WI38 (cell line): ENCODE results near the gene SIK1.
"Not testable (repeated sequence)": the region's sequence is repeated elsewhere in the genome, so short reads cannot be mapped to it uniquely, and the experiment has no call there.

Experiments used
- H3K4me3 ChIP-seq: 2 replicates; pipeline ENCODE4 v1.5.1; 2011; ENCODE audit warnings: low read depth, mild to moderate bottlenecking, control low read depth, low read length
- CTCF ChIP-seq: IDR thresholded peaks from 2 replicates; pipeline ENCODE4 v1.5.1; 2012; ENCODE audit warnings: low read depth, mild to moderate bottlenecking, control low read depth, low read length

Gene SIK1

GRCh38 chr21:43398533-43398932 lies 28.4 kb downstream of the SIK1 start:
- H3K4me3 ChIP-seq: not testable (repeated sequence)

GRCh38 chr21:43398000-43398399 lies 28.9 kb downstream of the SIK1 start:
- not testable (repeated sequence) for H3K4me3 ChIP-seq

- H3K4me3 ChIP-seq: not testable (repeated sequence)
These were observed 29.5 kb downstream of the SIK1 start for GRCh38 chr21:43397439-43397808.

GRCh38 chr21:43396788-43397438 lies 30.0 kb downstream of the SIK1 start:
- not testable (repeated sequence) for H3K4me3 ChIP-seq

DNA sequence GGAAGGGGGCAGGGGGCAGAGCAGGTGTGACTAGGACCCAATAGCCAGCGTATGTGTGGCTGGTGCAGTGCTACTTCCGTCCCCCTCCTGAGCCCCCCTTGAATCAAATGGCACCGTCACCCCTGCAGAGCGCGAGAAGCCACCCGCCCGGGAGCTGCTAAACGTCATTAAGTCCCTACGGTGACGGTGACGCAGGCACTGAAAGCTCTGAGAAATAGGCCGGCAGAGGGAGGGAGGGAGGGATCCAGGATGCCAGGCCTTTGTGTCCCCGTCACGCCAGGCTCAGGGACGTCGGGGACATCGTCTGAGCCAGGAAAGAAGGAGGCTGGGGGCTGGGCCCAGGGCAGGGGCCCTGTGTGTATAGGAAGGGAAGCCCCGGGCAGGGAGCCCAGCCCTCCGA lies 43.6 kb downstream of the SIK1 start:
- H3K4me3 ChIP-seq: not testable (repeated sequence)

DNA sequence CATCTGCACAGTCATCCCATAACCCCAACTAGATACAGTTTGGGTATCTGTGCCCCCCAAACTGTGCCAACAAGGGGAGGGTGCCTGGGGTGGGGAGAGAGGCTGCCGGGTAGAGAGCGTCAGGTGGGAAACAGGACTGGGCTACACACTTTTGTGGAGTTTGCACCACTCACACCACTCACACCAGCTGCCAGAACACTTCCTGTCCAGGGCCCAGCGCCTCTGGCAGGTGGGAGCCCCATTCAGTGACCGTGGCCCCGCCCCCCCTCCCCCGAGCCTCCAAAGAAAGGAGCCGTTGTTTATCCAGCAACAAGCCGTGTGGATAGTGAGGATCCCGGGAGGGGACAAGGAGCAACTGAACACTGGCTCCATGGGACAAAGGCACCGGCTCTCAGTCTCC lies 44.0 kb downstream of the SIK1 start:
- H3K4me3 ChIP-seq: not testable (repeated sequence)

- not testable (repeated sequence) for H3K4me3 ChIP-seq
These were observed 45.9 kb downstream of the SIK1 start for GRCh38 chr21:43380852-43381533.

DNA sequence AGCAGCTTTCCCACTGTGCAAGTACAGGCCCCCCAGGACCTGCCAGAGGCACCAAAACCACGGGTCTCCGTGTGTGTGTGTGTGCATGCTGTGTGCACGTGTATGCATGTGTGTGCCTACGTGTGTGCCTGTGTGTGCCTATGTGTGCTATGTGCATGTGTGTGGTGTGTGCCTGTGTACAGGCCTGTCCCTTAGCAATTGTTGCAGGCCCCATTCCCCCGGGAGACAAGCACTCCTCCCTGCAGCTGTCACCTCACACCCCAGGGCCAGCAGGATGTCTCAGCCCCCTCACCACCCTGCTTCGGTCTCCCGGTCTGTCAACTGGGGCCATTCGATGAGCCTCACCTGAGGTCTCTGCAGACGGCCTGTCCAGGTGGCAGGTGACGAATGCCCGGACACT lies 46.6 kb downstream of the SIK1 start:
- H3K4me3 ChIP-seq: not testable (repeated sequence)

DNA sequence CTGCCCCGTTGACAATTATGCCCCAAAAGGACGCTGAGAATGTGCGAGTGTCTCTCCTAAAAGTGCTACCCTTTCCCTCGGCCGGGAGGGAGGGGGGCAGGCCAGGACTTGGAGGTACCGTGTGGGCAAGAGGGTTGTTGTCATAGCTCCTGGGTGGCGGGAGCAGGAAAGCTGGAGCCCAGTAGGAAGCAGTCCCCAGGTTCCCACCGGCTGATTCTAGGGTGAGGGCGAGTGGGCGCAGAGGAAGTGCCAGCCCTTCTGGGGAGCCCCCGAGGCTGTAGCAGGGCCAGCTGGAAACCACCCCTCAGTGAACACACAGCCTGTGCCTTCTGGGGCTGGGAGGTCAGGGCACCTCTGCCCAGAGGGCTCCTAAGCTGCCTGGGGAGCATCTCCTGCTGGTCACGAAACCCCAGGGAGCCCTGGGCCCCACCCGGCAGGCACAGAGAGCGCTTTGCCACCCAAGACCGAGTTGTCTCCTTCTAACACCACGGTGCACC lies 47.3 kb downstream of the SIK1 start:
- not testable (repeated sequence) for H3K4me3 ChIP-seq

GRCh38 chr21:43376478-43376882 lies 50.5 kb downstream of the SIK1 start:
- no peak for TF ChIP-seq CTCF
- H3K4me3 ChIP-seq: no peak overlapping the region

- no peak for TF ChIP-seq CTCF
- no peak overlapping the region for H3K4me3 ChIP-seq
These were observed 51.0 kb downstream of the SIK1 start for GRCh38 chr21:43375837-43376477.

GRCh38 chr21:43375006-43375836 lies 51.7 kb downstream of the SIK1 start:
- no peak for TF ChIP-seq CTCF
- no peak overlapping the region for H3K4me3 ChIP-seq
